IMR-90 (cell line): ENCODE measurements around the gene CARD19. TPM values are rescaled to one million over a fixed set of nuclear protein-coding genes. Genes with fewer than 3 reads are reported as not detected.

Source experiments
- ATAC-seq: fragments of 200-7000 bp; cut with Tn5 transposase; 2 replicates; pipeline ENCODE4 v1.9.1; 2020; ENCODE audit warnings: low read depth, mild to moderate bottlenecking, moderate library complexity
- BruUV-seq: library from RNA; stranded (reverse); fragments of 400-500 nt; replicated peaks from 2 replicates; lab custom pipeline; 2021; lab: Mats Ljungman, UMichigan
- CTCF ChIA-PET: fragments of 300-600 bp; formaldehyde crosslinking; extraction: SDS; loops from one replicate; lab custom pipeline; 2021; ENCODE audit warnings: antibody characterized with exemption; lab: Yijun Ruan, JAX
- POLR2A ChIA-PET: fragments of 300-600 bp; sonication (Branson Sonifier 250); formaldehyde crosslinking; loops from one replicate; lab custom pipeline; 2022; ENCODE audit warnings: antibody characterized with exemption; ENCODE audit not compliant: unreplicated experiment; lab: Charles Lee
- DNase-seq: peaks from one replicate; pipeline ENCODE4 v3.0.0; 2013
- H2AFZ ChIP-seq: replicated peaks from 2 replicates; pipeline ENCODE3; 2013; ENCODE audit warnings: low read length, mild to moderate bottlenecking; ENCODE audit not compliant: poor library complexity
- H2AK5ac ChIP-seq: 2 replicates; pipeline ENCODE4 v1.6.1; 2013; ENCODE audit warnings: low read depth, low read length, inconsistent platforms
- H2AK9ac ChIP-seq: replicated peaks from 2 replicates; pipeline ENCODE3; 2013; ENCODE audit warnings: mild to moderate bottlenecking, low read depth, low read length, moderate library complexity; ENCODE audit not compliant: poor library complexity
- H2BK120ac ChIP-seq: 2 replicates; pipeline ENCODE4 v1.6.1; 2013; ENCODE audit warnings: low read depth, low read length, inconsistent platforms
- H2BK15ac ChIP-seq: 3 replicates; pipeline ENCODE4 v1.6.1; 2013; ENCODE audit warnings: low read depth, low read length, inconsistent platforms
- H2BK20ac ChIP-seq: 2 replicates; pipeline ENCODE4 v1.6.1; 2013; ENCODE audit warnings: low read depth, mild to moderate bottlenecking, inconsistent platforms, low read length, moderate library complexity
- H2BK5ac ChIP-seq: 2 replicates; pipeline ENCODE4 v1.6.1; 2013; ENCODE audit warnings: mild to moderate bottlenecking, low read depth, low read length, inconsistent platforms; ENCODE audit not compliant: poor library complexity, severe bottlenecking
- H3K14ac ChIP-seq: replicated peaks from 2 replicates; pipeline ENCODE4 v1.6.1; 2013; ENCODE audit warnings: low read depth, low read length, inconsistent platforms
- H3K18ac ChIP-seq: 2 replicates; pipeline ENCODE4 v1.6.1; 2013; ENCODE audit warnings: low read depth, low read length, control low read depth
- H3K23ac ChIP-seq: 2 replicates; pipeline ENCODE4 v1.6.1; 2013; ENCODE audit warnings: low read depth, low read length, inconsistent platforms
- H3K27ac ChIP-seq: 2 replicates; pipeline ENCODE4 v1.5.1; 2013; ENCODE audit warnings: mild to moderate bottlenecking, control low read depth, low read length; ENCODE audit not compliant: insufficient read depth
- H3K27me3 ChIP-seq: 2 replicates; pipeline ENCODE4 v1.6.1; 2013; ENCODE audit warnings: low read length; ENCODE audit not compliant: control insufficient read depth, insufficient read depth
- H3K36me3 ChIP-seq: 2 replicates; pipeline ENCODE4 v1.6.1; 2013; ENCODE audit warnings: low read length, mixed read lengths; ENCODE audit not compliant: control insufficient read depth, insufficient read depth
- H3K4ac ChIP-seq: 2 replicates; pipeline ENCODE4 v1.6.1; 2013; ENCODE audit warnings: low read depth, low read length, inconsistent platforms
- H3K4me1 ChIP-seq: 2 replicates; pipeline ENCODE4 v1.6.1; 2013; ENCODE audit warnings: low read length, mixed read lengths; ENCODE audit not compliant: control insufficient read depth, insufficient read depth
- H3K4me2 ChIP-seq: 2 replicates; pipeline ENCODE4 v1.6.1; 2013; ENCODE audit warnings: low read depth, mild to moderate bottlenecking, control low read depth, low read length, moderate library complexity
- H3K4me3 ChIP-seq: 2 replicates; pipeline ENCODE4 v1.5.1; 2013; ENCODE audit warnings: low read depth, mild to moderate bottlenecking, control low read depth, low read length, moderate library complexity; ENCODE audit not compliant: insufficient read depth
- H3K56ac ChIP-seq: 2 replicates; pipeline ENCODE4 v1.6.1; 2013; ENCODE audit warnings: low read length, inconsistent platforms; ENCODE audit not compliant: insufficient read depth; ENCODE audit errors: extremely low read depth
- H3K79me1 ChIP-seq, 2 experiments: 2 replicates each; pipeline ENCODE4 v1.6.1; 2013; ENCODE audit warnings: low read length in 2 of 2, inconsistent platforms in 1 of 2, low read depth in 1 of 2
- H3K9ac ChIP-seq: 2 replicates; pipeline ENCODE4 v1.6.1; 2013; ENCODE audit warnings: low read depth, low read length, control low read depth
- H3K9me1 ChIP-seq: 2 replicates; pipeline ENCODE4 v1.6.1; 2013; ENCODE audit warnings: low read length, inconsistent platforms; ENCODE audit not compliant: insufficient read depth
- H3K9me3 ChIP-seq: 2 replicates; pipeline ENCODE4 v1.6.1; 2013; ENCODE audit warnings: low read length; ENCODE audit not compliant: control insufficient read depth, insufficient read depth
- H4K20me1 ChIP-seq: 2 replicates; pipeline ENCODE4 v1.6.1; 2013; ENCODE audit warnings: low read length, inconsistent platforms; ENCODE audit not compliant: insufficient read depth
- H4K5ac ChIP-seq: 2 replicates; pipeline ENCODE4 v1.6.1; 2013; ENCODE audit warnings: mild to moderate bottlenecking, low read depth, low read length, control low read depth
- H4K8ac ChIP-seq, 2 experiments: 2 replicates each; pipeline ENCODE4 v1.6.1; 2013; ENCODE audit warnings: low read depth in 2 of 2, low read length in 2 of 2, control low read depth in 1 of 2, inconsistent platforms in 1 of 2
- H4K91ac ChIP-seq: 2 replicates; pipeline ENCODE4 v1.6.1; 2013; ENCODE audit warnings: low read depth, low read length, inconsistent platforms; ENCODE audit not compliant: insufficient read depth
- BHLHE40 ChIP-seq: fragments of 150-350 bp; IDR thresholded peaks from 2 replicates; pipeline ENCODE4 v1.6.1; 2016; ENCODE audit warnings: mild to moderate bottlenecking, low read depth, low read length
- CHD1 ChIP-seq: IDR thresholded peaks from 2 replicates; pipeline ENCODE4 v1.6.1; 2012; ENCODE audit warnings: low read depth, low read length, improper control_type of control experiment
- MAFK ChIP-seq: IDR thresholded peaks from 2 replicates; pipeline ENCODE4 v1.6.1; 2012; ENCODE audit warnings: low read depth, low read length, improper control_type of control experiment
- MAZ ChIP-seq: IDR thresholded peaks from 2 replicates; pipeline ENCODE4 v1.6.1; 2012; ENCODE audit warnings: low read depth, mild to moderate bottlenecking, low read length, improper control_type of control experiment, moderate library complexity, borderline replicate concordance
- RAD21 ChIP-seq: IDR thresholded peaks from 2 replicates; pipeline ENCODE4 v1.6.1; 2012; ENCODE audit warnings: low read length, improper control_type of control experiment
- RFX5 ChIP-seq: IDR thresholded peaks from 2 replicates; pipeline ENCODE4 v1.8.0; 2012; ENCODE audit warnings: low read depth, mild to moderate bottlenecking, low read length, moderate library complexity
- SMC3 ChIP-seq: fragments of 150-350 bp; IDR thresholded peaks from 2 replicates; pipeline ENCODE4 v1.6.1; 2016; ENCODE audit warnings: low read depth, mild to moderate bottlenecking, antibody characterized with exemption, low read length, moderate library complexity
- USF2 ChIP-seq: fragments of 150-350 bp; IDR thresholded peaks from 2 replicates; pipeline ENCODE4 v1.6.1; 2017; ENCODE audit warnings: mild to moderate bottlenecking, antibody characterized with exemption, low read length, low read depth
- whole genome bisulfite sequencing, 2 experiments: methylation state at CpG; one replicate each; pipeline versions ENCODE4 v1.1.5 to v1.1.7; 2013; ENCODE audit warnings: missing lambda C conversion rate in 2 of 2; ENCODE audit not compliant: insufficient read length in 1 of 2; ENCODE audit errors: extremely low coverage in 2 of 2; 5-methylcytosine and 5-hydroxymethylcytosine counted together
- dilution Hi-C: fragments of 300-500 bp; cut with HindIII; formaldehyde crosslinking; loops from one replicate; pipeline ENCODE4 v1.14.3; 2018; ENCODE audit warnings: low sequenced_read_pairs; ENCODE audit not compliant: unreplicated experiment
- in situ Hi-C: fragments of 300-500 bp; cut with MboI; formaldehyde crosslinking; loops from 3 replicates; pipeline ENCODE4 v1.14.3; 2019; ENCODE audit warnings: low sequenced_read_pairs, inconsistent platforms, mixed read lengths
- intact Hi-C: fragments of 100-400 bp; cut with micrococcal nuclease; formaldehyde crosslinking; loops from 2 replicates; pipeline ENCODE4 v1.10.0; 2022
- polyA plus RNA-seq, 3 experiments: library from polyadenylated mRNA; depleted of rRNA; stranded (reverse); fragments of >200 nt; gene quantifications; 2 replicates each; pipeline ENCODE4 v1.2.3, GENCODE V29; 2012; ENCODE audit warnings: low replicate concordance in 1 of 3
- total RNA-seq: library from RNA; depleted of rRNA; stranded (reverse); fragments of >200 nt; gene quantifications from 2 replicates; pipeline ENCODE4 v1.2.3, GENCODE V29; 2012

Gene CARD19
- total and polyA plus RNA-seq, 2 of the 4 experiments (the other 2 are of a cell fraction), result 17.4 to 111 TPM

GRCh38 chr9:93105620-93106019 lies 9.6 kb downstream of the CARD19 start:
- no peak overlapping the region for H2AK9ac ChIP-seq
- dilution Hi-C loops, result no loop called here
- POLR2A ChIA-PET, result no interaction called here
- no peak overlapping the region for H4K91ac ChIP-seq
- no peak overlapping the region for H2BK15ac ChIP-seq
- ATAC-seq (no peak), DNase-seq (no peak)
- intact Hi-C loops, result loop anchor here (5.0 kb wide), 1 partner anchor 47 kb away; no protein-coding TSS in a partner anchor
- H3K56ac ChIP-seq, result no peak overlapping the region
- H4K20me1 ChIP-seq, result peaks cover 26% of the 10 kb centered on the region; the same call in 1 of the 2 replicates
- H2BK20ac ChIP-seq, result no peak overlapping the region
- no peak overlapping the region for H3K4me2 ChIP-seq
- H3K23ac ChIP-seq, result no peak overlapping the region
- TF ChIP-seq MAZ (no peak), MAFK (no peak), RFX5 (no peak), USF2 (no peak), BHLHE40 (no peak), CHD1 (no peak), RAD21 (no peak), SMC3 (no peak)
- H3K27ac ChIP-seq, result no peak overlapping the region
- no peak overlapping the region for H3K18ac ChIP-seq
- H3K9me1 ChIP-seq, result no peaks in the 10 kb centered on the region; the same call in 1 of the 2 replicates
- H3K9me3 ChIP-seq, result no peaks in the 10 kb centered on the region
- H4K5ac ChIP-seq, result no peak overlapping the region
- peaks cover 16% of the 10 kb centered on the region for H3K36me3 ChIP-seq
- in situ Hi-C loops, result loop anchor here (25.0 kb wide), 1 partner anchor 457 kb away; no protein-coding TSS in a partner anchor
- CTCF ChIA-PET, result interaction anchor here (0.9 to 1.5 kb wide), 2 partner anchors 102 to 199 kb away, joined by 3 to 4 read pairs; no protein-coding TSS in a partner anchor
- BruUV-seq, result no TSS peak
- H3K9ac ChIP-seq, result no peak overlapping the region
- no peaks in the 10 kb centered on the region for H3K4me1 ChIP-seq
- no peaks in the 10 kb centered on the region for H3K27me3 ChIP-seq
- H2AK5ac ChIP-seq, result no peak overlapping the region
- peaks cover 16 to 28% of the 10 kb centered on the region in 2 experiments for H3K79me1 ChIP-seq
- no peak overlapping the region for H2BK5ac ChIP-seq
- WGBS, 2 experiments, result no CpG with 5 or more reads among the region's 1 CpG
- no peak overlapping the region for H2AFZ ChIP-seq
- H3K4me3 ChIP-seq, result no peak overlapping the region
- no peak overlapping the region for H4K8ac ChIP-seq
- H3K14ac ChIP-seq, result no peak overlapping the region
- H3K4ac ChIP-seq, result no peak overlapping the region
- no peak overlapping the region for H2BK120ac ChIP-seq
